ENCODE results near the gene STRBP. TPM values are rescaled to one million over a fixed set of nuclear protein-coding genes. Genes with fewer than 3 reads are reported as not detected.

STRBP gene
- total and polyA plus RNA-seq, 2 of the 8 experiments (the other 6 are each of a cell fraction or from before 2014, with no cell fraction given): 29.7 to 105 TPM

- H3K4ac ChIP-seq (replicated peaks; ENCODE audit: insufficient read length, low read depth, low read length): no peak overlapping the region
- no peak overlapping the region for H2BK20ac ChIP-seq (ENCODE audit: low read length)
- H3K4me3 ChIP-seq (ENCODE audit: extremely low read depth in 1 of 4, insufficient read depth in 2 of 4, low read depth in 3 of 4, low read length in 4 of 4): no peak overlapping the region
- H3K23ac ChIP-seq (ENCODE audit: insufficient read length): no peak overlapping the region
- no peak overlapping the region for H3K14ac ChIP-seq (ENCODE audit: insufficient read length)
- H2AK5ac ChIP-seq (ENCODE audit: low read depth, low read length): no peak overlapping the region
- H3K27ac ChIP-seq (ENCODE audit: low read depth, low read length): no peak overlapping the region
- H3K56ac ChIP-seq (replicated peaks; ENCODE audit: insufficient read length, low read depth, low read length): no peak overlapping the region
- H2BK12ac ChIP-seq (ENCODE audit: low read depth, low read length): no peak overlapping the region
- WGBS, 2 experiments (ENCODE audit: extremely low coverage in 1 of 2, insufficient coverage in 1 of 2, insufficient read length in 1 of 2, insufficient replicate concordance in 2 of 2, low coverage in 1 of 2, low lambda C conversion rate in 2 of 2, missing lambda C conversion rate in 1 of 2): 94% methylated on average over 5 of the region's 5 CpGs; no CpG with 5 or more reads in 1 of the 2 experiments
- CTCF ChIA-PET (ENCODE audit: partially characterized antibody): interaction anchor here (0.8 to 1.1 kb wide), 2 partner anchors 9 to 97 kb away, joined by 3 read pairs; no protein-coding TSS in a partner anchor
- H4K5ac ChIP-seq (ENCODE audit: insufficient read length, low read depth, low read length): no peak overlapping the region
- POLR2A ChIA-PET (ENCODE audit: partially characterized antibody): interaction anchor here (0.5 kb wide), 1 partner anchor 162 kb away, joined by 3 read pairs; no protein-coding TSS in a partner anchor
- H3K79me1 ChIP-seq (ENCODE audit: low read depth, low read length): 0 out of 2 replicates have a peak, but pooled peaks cover 2% of the 10 kb centered on the region
- no peak overlapping the region for H2BK120ac ChIP-seq (replicated peaks; ENCODE audit: low read depth, low read length)
- no peaks in the 10 kb centered on the region for H3K27me3 ChIP-seq (replicated peaks in 1 of 4; ENCODE audit: control insufficient read depth in 3 of 4, extremely low read depth in 1 of 4, insufficient read depth in 3 of 4, low read length in 3 of 4)
- H3K18ac ChIP-seq (ENCODE audit: extremely low read depth, low read length): no peak overlapping the region
- no peak overlapping the region for H3K4me2 ChIP-seq (ENCODE audit: insufficient read depth in 1 of 2, low read depth in 2 of 2, low read length in 2 of 2)
- H4K91ac ChIP-seq (replicated peaks; ENCODE audit: insufficient read length, low read length): peak overlapping the region; percentile 36
- no peaks in the 10 kb centered on the region for H4K20me1 ChIP-seq (replicated peaks in 1 of 2; ENCODE audit: control insufficient read depth in 1 of 2, insufficient read depth in 2 of 2, low read length in 2 of 2)
- no peak overlapping the region for H2BK15ac ChIP-seq (ENCODE audit: low read length)
- FAIRE-seq (no peak), DNase-seq (ENCODE audit: low read depth in 1 of 2, low spot score in 2 of 2) (no peak)
- H3K9ac ChIP-seq (replicated peaks in 1 of 4; ENCODE audit: extremely low read depth in 1 of 4, low read depth in 3 of 4, low read length in 3 of 4): no peak overlapping the region
- H3K9me3 ChIP-seq (ENCODE audit: insufficient read depth in 2 of 2, low read depth in 1 of 2, low read length in 1 of 2): no peaks in the 10 kb centered on the region
- peaks cover 0 to 26% (median 17%) of the 10 kb centered on the region in 4 experiments; a peak in 3 of 8 replicates for H3K36me3 ChIP-seq (ENCODE audit: control insufficient read depth in 2 of 4, insufficient read depth in 4 of 4, low read length in 3 of 4)
- H4K8ac ChIP-seq (ENCODE audit: extremely low read depth, insufficient read depth, low read length): no peak overlapping the region
- H3K4me1 ChIP-seq (replicated peaks in 1 of 4; ENCODE audit: control insufficient read depth in 3 of 4, insufficient read depth in 4 of 4, low read length in 3 of 4): no peaks in the 10 kb centered on the region
- H3K23me2 ChIP-seq (ENCODE audit: low read depth, low read length): no peaks in the 10 kb centered on the region
- H2BK5ac ChIP-seq (ENCODE audit: low read depth, low read length): no peak overlapping the region
- no peaks in the 10 kb centered on the region for H3K79me2 ChIP-seq (ENCODE audit: control insufficient read depth in 1 of 2, insufficient read depth in 2 of 2, low read length in 2 of 2)
- H2AFZ ChIP-seq (ENCODE audit: low read length): no peak overlapping the region
- TF ChIP-seq SIN3A (conservative IDR thresholded peaks at IDR 0.05 in 1 of 2, IDR thresholded peaks at IDR 0.05 in 1 of 2; ENCODE audit: low read depth in 1 of 2, low read length in 2 of 2) (no peak), ZNF274 (IDR thresholded peaks at IDR 0.05; ENCODE audit: borderline replicate concordance, extremely low read depth, low read length) (no peak), FOSL1 (IDR thresholded peaks at IDR 0.05; ENCODE audit: insufficient read depth, low read depth, low read length) (no peak), POLR2A (IDR thresholded peaks at IDR 0.05; ENCODE audit: control extremely low read depth in 1 of 2, low read depth in 2 of 2, low read length in 2 of 2) (no peak), CHD1 (IDR thresholded peaks at IDR 0.05; ENCODE audit: low read depth, low read length) (no peak), EZH2 (IDR thresholded peaks at IDR 0.05; ENCODE audit: low read depth, low read length, severe bottlenecking) (no peak), RXRA (IDR thresholded peaks at IDR 0.05; ENCODE audit: insufficient read depth, low read depth, low read length) (no peak)
Observed at GRCh38 chr9:123135430-123135829, 133.0 kb downstream of the STRBP start.

Measured in H1 (cell line).